Sigmoid colon (tissue), 7 donors: ENCODE data around the gene BAIAP3. TPM values are rescaled to one million over a fixed set of nuclear protein-coding genes. Genes with fewer than 3 reads are reported as not detected.

Experiments
- DNase-seq: peaks from one replicate; pipeline ENCODE4 v3.0.0-alpha.2; 2019
- H3K27ac ChIP-seq, 4 donors: fragments of 200-600 bp; sonication (generic); one replicate each; pipeline ENCODE4 v1.5.1; 2016 to 2019; ENCODE audit warnings: mild to moderate bottlenecking in 1 of 4
- H3K27me3 ChIP-seq, 3 donors: fragments of 200-600 bp; sonication (generic); one replicate each; pipeline ENCODE4 v1.5.1; 2019; ENCODE audit warnings: mild to moderate bottlenecking in 1 of 3
- H3K36me3 ChIP-seq, 4 donors: fragments of 200-600 bp; sonication (generic); one replicate each; pipeline ENCODE4 v1.5.1; 2016 to 2019
- H3K4me1 ChIP-seq, 4 donors: fragments of 200-600 bp; sonication (generic); one replicate each; pipeline ENCODE4 v1.5.1; 2017 to 2019
- H3K4me3 ChIP-seq, 4 donors: fragments of 200-600 bp; sonication (generic); one replicate each; pipeline ENCODE4 v1.5.1; 2017 to 2019; ENCODE audit warnings: mild to moderate bottlenecking in 2 of 4, moderate library complexity in 1 of 4
- H3K9me3 ChIP-seq, 4 donors: fragments of 200-600 bp in 3 of 4; sonication (generic) in 3 of 4; one replicate each; pipeline versions ENCODE4 v1.5.1 to v1.6.1; 2013 to 2019
- EP300 ChIP-seq, 4 donors: sonication (generic); formaldehyde crosslinking; IDR thresholded peaks; one replicate each; pipeline ENCODE4 v1.6.1; 2017; ENCODE audit warnings: antibody characterized with exemption in 4 of 4
- POLR2A ChIP-seq, 2 donors: fragments of 450-650 bp; IDR thresholded peaks; one replicate each; pipeline ENCODE4 v1.6.1; 2016; ENCODE audit warnings: antibody characterized with exemption in 2 of 2, mild to moderate bottlenecking in 2 of 2, moderate library complexity in 2 of 2
- POLR2AphosphoS5 ChIP-seq, 4 donors: sonication (generic); formaldehyde crosslinking; IDR thresholded peaks; one replicate each; pipeline ENCODE4 v1.6.1; 2017; ENCODE audit warnings: antibody characterized with exemption in 4 of 4
- WGBS, 2 donors: extraction: QIAGEN DNeasy Blood & Tissue Kit; methylation state at CpG; one replicate each; pipeline ENCODE4 v1.1.7; 2013; 5-methylcytosine and 5-hydroxymethylcytosine counted together
- intact Hi-C: fragments of 100-400 bp; cut with DNase I; formaldehyde crosslinking; loops from one replicate; pipeline ENCODE4 v1.15.1; 2023
- polyA plus RNA-seq, 3 donors: library from polyadenylated mRNA; stranded (reverse); fragments of 200-250 nt; gene quantifications; one replicate each; pipeline ENCODE4 v1.2.3, GENCODE V29; 2013
- total RNA-seq, 4 donors: library from RNA; depleted of rRNA; stranded (reverse); fragments of >200 nt; gene quantifications; one replicate each; pipeline ENCODE4 v1.1.0, GENCODE V29; 2016
- TF ChIP-seq, protein P1 (sequence below), 4 experiments: fragments of 450-650 bp in 3 of 4; fragments of 200-600 bp in 1 of 4; IDR thresholded peaks; one replicate each; pipeline ENCODE4 v1.5.1; 2016 to 2019; ENCODE audit warnings: antibody characterized with exemption in 4 of 4, mild to moderate bottlenecking in 3 of 4, moderate library complexity in 2 of 4
- donor health status: healthy with polysubstance abuse.
- donor health status: Bipolar disorder and iron deficiency.
- donor health status: healthy.

The BAIAP3 gene
- total and polyA plus RNA-seq, 7 donors: 0.60 to 5.5 (median 1.7) TPM; not detected in 1

DNA sequence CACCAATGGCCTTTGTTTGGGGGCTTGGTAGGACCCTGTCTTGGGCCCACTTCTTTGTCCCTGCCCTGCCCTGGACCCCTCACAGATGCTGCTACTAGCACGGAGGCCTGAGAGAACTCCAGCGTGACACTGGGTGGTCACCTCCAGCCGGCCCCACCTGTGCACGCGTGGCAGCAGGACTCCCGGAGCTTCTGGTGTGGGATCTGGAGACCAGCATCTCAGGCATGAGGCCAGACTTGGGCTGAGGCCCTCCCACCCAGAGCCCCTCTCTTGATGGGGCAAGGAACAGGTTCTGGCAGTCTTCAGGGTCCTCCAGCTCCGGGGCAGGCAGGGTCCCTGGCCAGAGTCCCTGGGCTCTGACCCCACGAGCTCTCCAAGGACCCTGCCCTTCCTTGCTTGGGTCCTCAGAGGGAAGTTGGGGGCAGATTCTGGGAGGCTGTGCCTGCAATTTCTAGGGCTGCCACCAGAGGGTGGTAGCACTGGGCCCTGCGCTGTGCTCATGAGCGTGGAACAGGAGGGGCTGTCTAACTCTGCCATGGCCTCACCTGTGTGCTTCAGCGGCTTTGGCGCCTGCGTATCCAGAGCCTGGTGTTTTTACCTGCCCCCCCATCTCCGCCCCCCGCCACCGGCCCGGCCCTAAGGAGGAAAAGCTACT, 3.1 kb upstream of the BAIAP3 start:
- peaks cover 0 to 16% (median 4%) of the 10 kb centered on the region in 4 donors for H3K36me3 ChIP-seq
- DNase-seq: no peak
- H3K27ac ChIP-seq: no peak overlapping the region
- WGBS, 2 donors: 78 to 88% methylated on average over 17 of the region's 17 CpGs
- intact Hi-C loops: no loop called here
- peaks cover 0 to 34% (median 26%) of the 10 kb centered on the region in 4 donors for H3K4me1 ChIP-seq
- TF ChIP-seq EP300 (IDR thresholded peaks at IDR 0.05): no peak
- TF ChIP-seq, protein P1, sequence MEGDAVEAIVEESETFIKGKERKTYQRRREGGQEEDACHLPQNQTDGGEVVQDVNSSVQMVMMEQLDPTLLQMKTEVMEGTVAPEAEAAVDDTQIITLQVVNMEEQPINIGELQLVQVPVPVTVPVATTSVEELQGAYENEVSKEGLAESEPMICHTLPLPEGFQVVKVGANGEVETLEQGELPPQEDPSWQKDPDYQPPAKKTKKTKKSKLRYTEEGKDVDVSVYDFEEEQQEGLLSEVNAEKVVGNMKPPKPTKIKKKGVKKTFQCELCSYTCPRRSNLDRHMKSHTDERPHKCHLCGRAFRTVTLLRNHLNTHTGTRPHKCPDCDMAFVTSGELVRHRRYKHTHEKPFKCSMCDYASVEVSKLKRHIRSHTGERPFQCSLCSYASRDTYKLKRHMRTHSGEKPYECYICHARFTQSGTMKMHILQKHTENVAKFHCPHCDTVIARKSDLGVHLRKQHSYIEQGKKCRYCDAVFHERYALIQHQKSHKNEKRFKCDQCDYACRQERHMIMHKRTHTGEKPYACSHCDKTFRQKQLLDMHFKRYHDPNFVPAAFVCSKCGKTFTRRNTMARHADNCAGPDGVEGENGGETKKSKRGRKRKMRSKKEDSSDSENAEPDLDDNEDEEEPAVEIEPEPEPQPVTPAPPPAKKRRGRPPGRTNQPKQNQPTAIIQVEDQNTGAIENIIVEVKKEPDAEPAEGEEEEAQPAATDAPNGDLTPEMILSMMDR (IDR thresholded peaks at IDR 0.05): peak in 1 of 4 experiments; percentile 17
- no peak overlapping the region for H3K4me3 ChIP-seq
- peaks cover 0 to 5% (median 0%) of the 10 kb centered on the region in 4 donors for H3K9me3 ChIP-seq
- peaks cover 33 to 48% (median 45%) of the 10 kb centered on the region in 3 donors for H3K27me3 ChIP-seq

- Histone ChIP-seq H3K27me3 (peaks cover 33 to 56% (median 51%) of the 10 kb centered on the region in 3 donors), H3K27ac (peak overlapping the region in 3 of 4 donors; percentile 4 to 37 (median 20)), H3K9me3 (peaks cover 0 to 5% (median 0%) of the 10 kb centered on the region in 4 donors), H3K36me3 (peaks cover 0 to 10% (median 0%) of the 10 kb centered on the region in 4 donors), H3K4me1 (peaks cover 0 to 34% (median 26%) of the 10 kb centered on the region in 4 donors), H3K4me3 (peak overlapping the region in 3 of 4 donors; percentile 29 to 41 (median 40))
- no peak for DNase-seq
- intact Hi-C loops: no loop called here
- 50 to 56% methylated on average over 22 of the region's 22 CpGs for WGBS, 2 donors
- no peak for TF ChIP-seq POLR2AphosphoS5 (IDR thresholded peaks at IDR 0.05)
- TF ChIP-seq POLR2A (IDR thresholded peaks at IDR 0.05): no peak
- TF ChIP-seq, protein P1 (IDR thresholded peaks at IDR 0.05): no peak
- TF ChIP-seq EP300 (IDR thresholded peaks at IDR 0.05): no peak
These were observed 2.3 kb upstream of the BAIAP3 start for GRCh38 chr16:1330931-1331711.

DNA sequence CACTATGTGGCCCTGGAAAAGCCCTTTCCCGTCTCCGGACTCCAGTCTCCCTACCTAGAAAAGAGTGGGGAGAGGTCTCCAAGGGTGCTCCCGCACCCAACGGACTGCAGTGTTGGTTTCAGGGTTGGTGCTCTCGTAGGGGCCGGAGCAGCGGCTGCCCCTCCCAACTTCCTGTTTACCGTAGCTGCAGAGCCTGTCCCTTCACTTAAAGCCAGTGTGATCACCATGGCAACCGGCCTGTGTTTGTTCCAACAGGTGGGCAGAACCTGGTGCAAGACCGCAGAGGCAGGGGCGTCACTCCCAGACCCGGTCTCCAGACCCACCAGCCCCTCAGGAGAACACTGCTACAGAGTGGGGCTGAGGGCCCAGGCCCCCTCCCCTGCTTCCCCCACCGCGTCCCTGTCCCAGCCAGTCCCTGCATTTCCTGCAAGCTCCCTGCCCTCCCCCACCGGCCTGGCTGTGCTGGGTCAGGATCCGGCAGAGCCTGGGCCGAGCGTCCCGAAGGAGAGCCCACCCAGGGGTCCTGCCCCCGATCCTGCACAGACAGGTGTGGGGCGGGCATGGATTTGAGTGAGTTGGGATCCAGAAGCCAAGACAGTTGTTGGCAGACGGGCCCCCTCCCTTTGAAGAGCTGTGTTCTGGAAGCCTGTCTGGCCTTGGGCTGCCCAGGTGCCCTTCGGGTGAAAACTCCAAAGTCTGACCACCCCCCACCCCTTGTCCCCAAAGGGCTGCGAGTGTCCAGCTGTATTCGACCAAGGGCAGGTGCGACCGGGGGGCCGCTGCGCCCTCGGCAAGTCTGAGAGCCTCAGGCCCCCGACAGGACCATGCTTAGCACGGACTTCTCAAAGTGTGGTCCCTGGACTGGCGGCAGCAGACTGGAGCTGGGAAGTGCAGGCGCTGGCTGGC, 1.5 kb upstream of the BAIAP3 start:
- H3K36me3 ChIP-seq: peaks cover 0 to 6% (median 0%) of the 10 kb centered on the region in 4 donors
- H3K4me3 ChIP-seq: peak overlapping the region; percentile 8 to 41 (median 34)
- DNase-seq: peak; percentile 86
- intact Hi-C loops: no loop called here
- 5% methylated on average over 34 of the region's 34 CpGs for WGBS, 2 donors
- TF ChIP-seq POLR2A (IDR thresholded peaks at IDR 0.05): no peak
- H3K27me3 ChIP-seq: peaks cover 33 to 63% (median 51%) of the 10 kb centered on the region in 3 donors
- H3K4me1 ChIP-seq: peaks cover 0 to 34% (median 26%) of the 10 kb centered on the region in 4 donors
- H3K27ac ChIP-seq: peak overlapping the region in 3 of 4 donors; percentile 4 to 37 (median 20)
- peaks cover 0 to 5% (median 0%) of the 10 kb centered on the region in 4 donors for H3K9me3 ChIP-seq

- Histone ChIP-seq H3K27ac (no peak overlapping the region), H3K9me3 (peaks cover 0 to 5% (median 0%) of the 10 kb centered on the region in 4 donors), H3K36me3 (peaks cover 0 to 3% (median 0%) of the 10 kb centered on the region in 4 donors), H3K4me3 (peak overlapping the region; percentile 14 to 41 (median 34)), H3K27me3 (peaks cover 33 to 63% (median 51%) of the 10 kb centered on the region in 3 donors), H3K4me1 (peaks cover 0 to 34% (median 26%) of the 10 kb centered on the region in 4 donors)
- TF ChIP-seq POLR2AphosphoS5 (IDR thresholded peaks at IDR 0.05): no peak
- TF ChIP-seq EP300 (IDR thresholded peaks at IDR 0.05): no peak
- TF ChIP-seq, protein P1 (IDR thresholded peaks at IDR 0.05): no peak
- no peak for TF ChIP-seq POLR2A (IDR thresholded peaks at IDR 0.05)
- 8 to 10% methylated on average over 26 of the region's 26 CpGs for WGBS, 2 donors
- DNase-seq: no peak
- intact Hi-C loops: no loop called here
These were observed 762 bp upstream of the BAIAP3 start for GRCh38 chr16:1332618-1333148.
